GM13976 (cell line): ENCODE measurements around the gene AURKB.
"Not testable (repeated sequence)": the region's sequence is repeated elsewhere in the genome, so short reads cannot be mapped to it uniquely, and the experiment has no call there.

Experiments used
- DNase-seq: peaks from one replicate; pipeline ENCODE4 v3.0.0; 2012; ENCODE audit warnings: low spot score
- in situ Hi-C: fragments of 300-500 bp; cut with MboI; formaldehyde crosslinking; loops from one replicate; pipeline ENCODE4 v1.12.0; 2022; ENCODE audit warnings: low sequenced_read_pairs, mixed read lengths, inconsistent platforms; ENCODE audit not compliant: unreplicated experiment
- TF ChIP-seq, protein P1 (sequence below): IDR thresholded peaks from 2 replicates; pipeline ENCODE4 v1.5.1; 2012; ENCODE audit warnings: borderline replicate concordance, mild to moderate bottlenecking; ENCODE audit not compliant: insufficient read depth; ENCODE audit errors: extremely low read depth, missing control alignments, control extremely low read depth

Gene AURKB

DNA sequence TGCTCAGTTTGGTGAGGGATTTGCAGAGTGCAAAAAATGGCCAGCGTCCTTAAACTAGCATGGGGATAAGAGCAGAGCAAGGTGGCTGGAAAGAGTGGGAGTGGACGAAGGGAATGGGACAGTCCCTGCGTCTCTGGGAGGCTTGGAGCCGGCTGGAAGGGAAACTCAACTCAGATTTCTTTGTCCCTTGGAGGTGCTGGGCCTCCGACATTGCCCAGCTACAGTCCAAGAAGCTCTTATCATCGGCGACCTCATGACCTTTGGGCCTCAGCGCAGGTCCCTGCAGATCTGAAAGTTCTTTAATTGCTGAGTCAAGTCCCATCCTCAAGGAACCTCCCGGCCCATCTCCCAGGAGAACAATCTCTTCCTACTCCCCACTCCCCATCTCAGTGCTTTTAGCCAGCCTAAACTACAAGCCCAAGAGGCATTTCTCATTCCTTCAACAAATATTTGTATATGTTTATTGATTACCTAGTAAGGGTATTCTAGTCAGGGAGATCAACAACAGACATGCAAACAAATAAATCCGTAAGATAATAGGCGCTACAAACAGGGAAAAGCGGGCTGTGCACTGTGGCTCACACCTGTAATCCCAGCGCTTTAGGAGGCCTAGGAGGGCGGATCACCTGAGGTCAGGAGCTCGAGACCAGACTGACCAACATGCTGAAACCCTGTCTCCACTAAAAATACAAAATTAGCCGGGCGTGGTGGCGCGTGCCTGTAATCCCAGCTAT is 33.2 kb downstream of the AURKB start:
- TF ChIP-seq, protein P1, sequence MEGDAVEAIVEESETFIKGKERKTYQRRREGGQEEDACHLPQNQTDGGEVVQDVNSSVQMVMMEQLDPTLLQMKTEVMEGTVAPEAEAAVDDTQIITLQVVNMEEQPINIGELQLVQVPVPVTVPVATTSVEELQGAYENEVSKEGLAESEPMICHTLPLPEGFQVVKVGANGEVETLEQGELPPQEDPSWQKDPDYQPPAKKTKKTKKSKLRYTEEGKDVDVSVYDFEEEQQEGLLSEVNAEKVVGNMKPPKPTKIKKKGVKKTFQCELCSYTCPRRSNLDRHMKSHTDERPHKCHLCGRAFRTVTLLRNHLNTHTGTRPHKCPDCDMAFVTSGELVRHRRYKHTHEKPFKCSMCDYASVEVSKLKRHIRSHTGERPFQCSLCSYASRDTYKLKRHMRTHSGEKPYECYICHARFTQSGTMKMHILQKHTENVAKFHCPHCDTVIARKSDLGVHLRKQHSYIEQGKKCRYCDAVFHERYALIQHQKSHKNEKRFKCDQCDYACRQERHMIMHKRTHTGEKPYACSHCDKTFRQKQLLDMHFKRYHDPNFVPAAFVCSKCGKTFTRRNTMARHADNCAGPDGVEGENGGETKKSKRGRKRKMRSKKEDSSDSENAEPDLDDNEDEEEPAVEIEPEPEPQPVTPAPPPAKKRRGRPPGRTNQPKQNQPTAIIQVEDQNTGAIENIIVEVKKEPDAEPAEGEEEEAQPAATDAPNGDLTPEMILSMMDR = no peak
- in situ Hi-C loops = no loop called here
- DNase-seq = no peak

DNA sequence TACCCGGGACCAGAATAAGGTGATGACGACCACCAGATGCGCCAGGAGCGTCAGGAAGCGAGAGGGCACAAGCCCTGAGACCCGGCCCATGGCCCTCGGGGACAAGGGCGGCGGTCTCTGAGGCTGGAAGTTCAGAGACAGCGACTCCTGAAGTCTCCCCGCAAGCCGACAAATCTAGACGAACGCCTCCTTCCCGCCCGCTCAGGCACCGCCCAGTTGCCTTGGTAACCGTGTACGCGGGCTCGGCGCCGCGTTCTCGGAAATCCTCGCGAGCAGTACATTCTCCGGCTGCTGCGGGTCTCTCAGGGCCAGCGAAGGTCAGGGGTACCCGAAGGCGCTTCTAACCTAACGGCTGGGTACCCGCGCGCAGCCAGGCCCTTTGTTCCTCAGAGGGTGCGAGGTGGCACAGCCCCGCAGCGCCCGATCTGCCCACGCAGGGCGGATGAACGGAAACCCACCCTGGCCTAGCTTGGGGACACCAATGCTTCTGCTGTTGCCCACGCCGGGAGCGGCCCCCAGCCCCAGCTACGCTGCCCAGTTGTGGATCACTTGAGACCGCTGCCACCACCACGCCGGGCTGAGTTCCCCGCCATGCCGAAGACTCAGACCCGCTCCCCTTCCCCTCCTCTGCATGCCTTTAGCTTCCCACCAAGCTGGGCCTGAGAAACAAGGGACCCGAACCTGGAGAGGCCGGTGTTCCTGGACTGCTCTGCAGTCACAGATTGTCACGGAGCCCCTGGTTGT is 34.0 kb downstream of the AURKB start, which contains the start of gene TMEM107:
TSS of gene TMEM107 (minus strand) at position 184 of the 744 bp plus-strand sequence. CDS start at position 90, 94 bp downstream.
- in situ Hi-C loops = no loop called here
- TF ChIP-seq, protein P1 = no peak
- DNase-seq = peak; percentile 91

DNA sequence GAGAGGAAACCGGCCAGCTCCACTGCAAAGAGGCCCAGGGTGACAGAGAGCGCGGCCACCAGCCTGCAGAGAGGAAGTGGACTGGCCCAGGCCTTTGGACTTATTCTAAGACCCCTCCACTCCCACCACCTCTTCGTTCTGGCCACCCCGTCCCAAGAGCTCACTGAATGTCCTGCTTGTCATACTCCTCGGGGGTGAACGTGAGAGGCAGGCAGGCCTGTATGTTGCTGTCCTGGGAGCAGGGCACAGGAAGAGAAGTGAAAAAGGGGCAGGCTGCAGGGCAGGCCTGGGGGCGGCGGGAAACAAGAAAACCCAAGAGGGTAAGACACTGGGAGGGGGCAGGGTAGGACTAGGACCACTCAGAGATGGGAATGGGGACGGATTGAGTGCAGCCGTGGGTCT is 34.6 kb downstream of the AURKB start:
- in situ Hi-C loops = no loop called here
- no peak for DNase-seq
- TF ChIP-seq, protein P1 = no peak

DNA sequence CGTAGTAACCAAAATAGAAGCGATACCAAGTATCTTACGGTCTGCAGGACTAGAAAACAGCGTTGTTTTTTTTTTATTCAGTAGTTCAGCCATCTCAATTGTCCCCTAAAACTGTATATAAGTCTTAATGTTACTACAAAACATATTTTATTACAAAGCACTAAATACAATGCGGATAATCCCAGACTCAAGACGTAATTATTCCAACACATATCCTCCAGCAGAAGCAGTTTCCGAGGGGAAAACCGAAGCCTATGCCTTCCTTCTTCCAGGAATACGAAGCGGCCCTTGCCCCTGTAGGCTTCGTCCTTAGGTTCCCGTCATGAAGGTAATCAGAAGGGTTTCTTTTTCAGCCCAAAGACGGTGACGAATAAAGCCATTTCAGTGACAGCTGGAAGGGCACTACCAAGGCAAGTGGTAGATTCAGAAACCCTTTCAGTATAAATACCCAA is 36.5 kb downstream of the AURKB start:
- TF ChIP-seq, protein P1 = no peak
- DNase-seq = no peak
- in situ Hi-C loops = no loop called here

DNA sequence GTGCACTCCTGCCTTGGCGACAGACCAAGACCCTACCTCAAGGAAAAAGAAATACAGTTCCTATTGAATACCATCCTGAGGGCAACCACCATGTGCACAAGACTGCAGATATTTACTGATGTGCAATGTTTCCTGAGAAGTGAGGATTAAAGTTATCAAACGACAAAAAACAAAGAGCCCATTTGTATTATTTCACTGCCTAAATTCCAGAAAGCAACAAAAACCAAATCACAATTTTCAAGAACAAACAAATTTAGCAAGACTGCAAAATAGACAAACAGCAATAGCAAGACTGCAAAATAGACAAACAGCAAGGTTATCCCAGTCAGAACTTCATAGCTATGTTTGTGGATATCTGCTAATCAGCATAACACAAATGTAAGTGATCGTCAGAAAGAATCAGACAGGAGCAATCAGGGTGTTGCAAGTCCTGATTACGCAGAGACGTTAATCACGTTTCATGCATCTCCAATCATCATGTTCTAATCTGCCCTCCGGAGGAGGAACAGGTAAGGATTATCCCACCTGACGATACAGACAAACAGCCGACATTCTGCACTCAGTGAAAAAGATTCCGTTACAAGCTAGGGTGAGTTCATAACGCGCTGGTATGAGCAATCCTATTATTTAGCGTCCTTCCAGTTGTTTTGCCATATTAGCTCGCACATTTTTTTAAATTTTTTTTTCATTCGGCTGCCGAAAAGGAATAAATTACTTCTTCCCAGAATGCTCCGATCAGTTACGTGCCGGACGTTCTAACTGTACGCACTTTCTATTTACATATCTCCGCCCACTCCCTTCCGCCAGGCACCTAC is 37.1 kb downstream of the AURKB start:
- TF ChIP-seq, protein P1 = no peak
- in situ Hi-C loops = no loop called here
- DNase-seq = peak; percentile 84

DNA sequence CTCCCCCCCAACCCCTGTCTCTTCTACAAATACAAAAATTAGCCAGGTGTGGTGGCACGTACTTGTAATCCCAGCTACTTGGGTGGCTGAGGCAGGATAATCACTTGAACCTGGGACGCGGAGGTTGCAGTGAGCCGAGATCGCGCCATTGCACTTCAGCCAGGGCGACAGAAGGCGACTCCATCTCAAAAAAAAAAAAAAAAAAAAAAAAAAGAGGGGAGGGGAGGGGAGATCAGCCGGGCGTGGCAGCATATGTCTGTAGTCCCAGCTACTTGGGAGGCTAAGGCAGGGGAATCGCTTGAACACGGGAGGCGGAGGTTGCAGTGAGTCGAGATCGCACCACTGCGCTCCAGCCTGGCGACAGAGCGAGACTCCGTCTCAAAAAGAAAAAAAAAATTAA is 40.2 kb downstream of the AURKB start:
- in situ Hi-C loops, DNase-seq: not testable (repeated sequence)

DNA sequence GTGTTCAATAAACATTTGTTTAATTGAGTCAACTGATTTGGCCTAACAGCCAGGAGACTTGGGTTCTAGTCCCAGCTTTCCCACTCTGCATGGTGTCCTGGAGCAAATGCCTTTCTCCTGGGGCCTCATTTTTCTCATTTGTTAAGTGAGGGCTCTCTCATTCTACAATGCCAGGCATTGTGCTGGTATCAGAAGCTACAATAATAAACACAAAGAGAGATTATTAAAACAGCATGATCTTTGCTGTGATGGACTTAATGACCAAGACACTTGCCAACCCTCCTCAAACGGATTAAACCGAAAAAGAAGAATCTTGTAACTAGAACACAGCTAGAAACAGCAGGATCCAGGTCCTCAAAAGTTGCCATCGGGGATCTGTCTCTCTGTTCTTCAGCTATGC is 42.8 kb downstream of the AURKB start:
- TF ChIP-seq, protein P1 = no peak
- DNase-seq = no peak
- in situ Hi-C loops = no loop called here
